GM18502 (cell line): ENCODE data around the gene ALDOA.
"Not testable (repeated sequence)": the region's sequence is repeated elsewhere in the genome, so short reads cannot be mapped to it uniquely, and the experiment has no call there.

Source experiments
- ATAC-seq: cut with Tn5 transposase; IDR thresholded peaks from one replicate; pipeline ENCODE4 v1.9.1; 2021; ENCODE audit warnings: mild to moderate bottlenecking; ENCODE audit not compliant: unreplicated experiment, poor library complexity

Gene ALDOA

DNA sequence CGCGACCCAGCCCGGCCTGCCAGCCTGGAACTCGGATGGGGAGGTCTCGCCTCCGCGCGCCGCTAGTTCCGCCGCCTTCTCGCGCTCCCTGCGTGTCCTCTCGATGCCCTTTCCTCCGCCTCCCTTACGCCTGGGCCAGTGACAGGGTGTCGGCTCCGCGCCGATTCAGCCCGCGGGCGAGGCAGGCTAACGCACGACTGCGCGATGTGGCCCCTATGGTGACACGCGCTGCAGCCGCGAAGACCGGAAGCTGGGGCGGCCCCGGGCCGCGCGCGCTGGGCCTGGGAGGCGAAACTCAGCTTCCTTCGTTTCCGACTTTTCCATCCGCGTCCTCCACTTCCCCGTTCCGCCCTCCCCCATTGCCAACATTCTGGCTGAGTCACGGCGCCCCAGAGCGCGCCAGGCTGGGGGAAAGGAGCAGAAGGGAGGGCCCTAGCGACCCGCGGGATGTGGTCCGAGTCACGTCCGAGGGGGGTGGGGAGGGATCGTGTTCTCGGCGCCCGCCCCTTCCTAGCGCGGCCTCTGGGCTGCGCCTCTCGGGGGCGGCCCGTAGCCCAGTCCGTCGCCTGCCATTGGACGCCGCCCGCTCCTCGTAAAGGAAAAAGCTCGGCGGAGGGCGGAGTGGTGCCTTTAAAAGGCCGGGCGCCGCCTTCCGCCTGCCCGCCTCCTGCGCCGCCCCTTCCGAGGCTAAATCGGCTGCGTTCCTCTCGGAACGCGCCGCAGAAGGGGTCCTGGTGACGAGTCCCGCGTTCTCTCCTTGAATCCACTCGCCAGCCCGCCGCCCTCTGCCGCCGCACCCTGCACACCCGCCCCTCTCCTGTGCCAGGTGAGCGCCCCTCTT, at the start of gene ALDOA:
Gene ALDOA (plus strand): TSS at position 659 of the 841 bp plus-strand sequence. CDS start 1,138 bp downstream, outside the sequence.
- ATAC-seq, result peak; percentile 79

DNA sequence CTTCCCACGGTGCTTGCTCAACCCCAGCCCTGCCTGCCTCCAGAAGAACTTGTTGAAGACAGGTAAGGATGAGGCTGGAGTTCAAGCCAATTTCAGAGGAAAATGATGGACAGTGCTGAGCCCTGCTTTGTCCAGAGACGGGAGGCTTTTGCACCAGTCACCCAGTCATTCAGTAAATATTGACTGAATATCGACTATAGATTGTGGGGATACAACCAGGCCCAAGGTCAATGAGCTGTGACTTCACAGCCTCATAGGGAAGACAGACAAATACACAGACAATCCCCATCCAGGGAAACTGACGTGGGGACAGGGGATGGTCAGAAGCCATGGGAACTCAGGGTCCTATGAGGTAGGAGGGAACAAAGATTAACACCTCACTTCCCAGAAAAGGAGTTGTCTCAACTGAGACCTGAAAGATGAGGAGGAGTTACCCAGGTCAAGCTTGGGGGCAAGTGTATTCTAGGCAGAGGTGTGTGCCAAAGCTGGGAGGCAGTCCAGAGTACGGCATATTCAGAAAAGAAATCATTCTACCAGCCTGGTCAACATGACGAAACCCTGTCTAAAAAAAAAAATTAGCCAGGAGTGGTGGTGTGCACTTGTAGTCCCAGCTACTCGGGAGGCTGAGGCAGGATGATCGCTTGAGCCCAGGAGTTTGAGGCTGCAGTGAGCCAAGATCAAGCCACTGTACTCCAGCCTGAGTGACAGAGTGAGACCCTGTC, 48.8 kb upstream of the ALDOA start:
- no peak for ATAC-seq

DNA sequence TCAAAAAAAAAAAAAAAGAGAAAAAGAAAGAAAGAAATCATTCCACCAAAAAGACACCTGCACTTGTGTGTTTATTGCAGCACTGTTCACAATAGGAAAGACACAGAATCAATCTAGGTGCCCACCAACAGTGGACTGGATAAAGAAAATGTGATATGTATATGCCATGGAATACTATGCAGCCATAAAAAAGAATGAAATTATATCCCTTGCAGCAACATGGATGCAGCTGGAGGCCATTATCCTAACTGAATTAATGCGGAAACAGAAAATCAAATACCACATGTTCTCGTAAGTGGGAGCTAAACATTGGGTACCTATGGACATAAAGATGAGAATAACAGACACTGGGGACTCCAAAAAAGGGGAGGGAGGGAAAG, 48.3 kb upstream of the ALDOA start:
- no peak for ATAC-seq

DNA sequence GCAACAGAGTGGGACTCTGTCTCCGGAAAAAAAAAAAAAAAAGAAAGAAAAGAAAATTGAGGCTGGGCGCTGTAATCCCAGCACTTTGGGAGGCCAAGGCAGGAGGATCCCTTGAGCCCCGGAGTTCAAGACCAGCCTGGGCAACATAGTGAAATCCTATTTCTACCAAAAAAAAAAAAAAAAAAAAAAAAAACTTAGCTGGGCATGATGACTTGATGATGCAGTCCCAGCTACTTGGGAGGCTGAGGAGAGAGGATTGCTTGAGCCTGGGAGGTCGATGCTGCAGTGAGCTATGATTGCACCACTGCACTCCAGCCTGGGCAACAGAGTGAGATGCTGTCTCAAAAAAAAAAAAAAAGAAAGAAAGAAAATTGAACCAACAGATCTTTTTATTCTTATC, 47.6 kb upstream of the ALDOA start:
- not testable (repeated sequence) for ATAC-seq

DNA sequence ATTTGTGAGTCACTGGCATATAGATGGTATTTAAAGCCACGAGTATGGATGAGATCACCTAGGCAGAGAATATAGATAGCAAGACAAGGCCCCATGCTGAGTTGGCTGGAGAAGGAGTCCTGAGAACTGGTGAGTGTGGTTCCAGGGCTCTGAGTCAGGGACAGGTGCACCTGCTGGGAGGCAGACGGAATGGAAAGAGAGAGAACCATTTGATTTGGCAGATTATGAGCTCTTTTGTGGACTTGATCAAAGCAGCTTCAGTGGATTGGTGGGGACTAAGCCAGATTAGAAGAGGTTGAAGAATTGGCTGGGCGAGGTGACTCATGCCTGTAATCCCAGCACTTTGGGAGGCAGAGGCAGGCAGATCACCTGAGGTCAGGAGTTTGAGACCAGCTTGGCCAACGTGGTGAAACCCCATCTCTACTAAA, 46.8 kb upstream of the ALDOA start:
- ATAC-seq, result no peak

DNA sequence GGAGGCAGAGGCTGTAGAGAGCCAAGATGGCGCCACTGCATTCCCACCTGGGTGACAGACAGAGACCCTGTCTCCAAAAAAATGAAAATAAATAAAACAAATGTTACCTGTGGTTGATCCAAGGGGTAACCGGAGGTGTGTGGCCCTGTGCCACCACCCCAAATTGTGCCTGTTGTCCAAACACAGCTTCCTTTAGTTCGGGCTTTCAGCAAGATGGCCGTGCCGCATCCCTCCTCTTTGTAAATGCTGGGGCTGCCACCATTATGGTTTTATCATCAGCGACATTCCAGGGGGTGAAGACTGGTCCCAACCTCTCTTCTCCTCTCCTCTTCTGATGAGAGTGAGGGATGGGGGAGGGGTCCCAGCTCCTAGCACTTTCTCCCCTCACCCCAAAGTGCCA, 42.7 kb upstream of the ALDOA start, which contains the start of gene C16orf92:
Gene C16orf92 (plus strand): TSS at position 312 of the 400 bp plus-strand sequence. CDS start 143 bp downstream, outside the sequence.
- ATAC-seq, result no peak

DNA sequence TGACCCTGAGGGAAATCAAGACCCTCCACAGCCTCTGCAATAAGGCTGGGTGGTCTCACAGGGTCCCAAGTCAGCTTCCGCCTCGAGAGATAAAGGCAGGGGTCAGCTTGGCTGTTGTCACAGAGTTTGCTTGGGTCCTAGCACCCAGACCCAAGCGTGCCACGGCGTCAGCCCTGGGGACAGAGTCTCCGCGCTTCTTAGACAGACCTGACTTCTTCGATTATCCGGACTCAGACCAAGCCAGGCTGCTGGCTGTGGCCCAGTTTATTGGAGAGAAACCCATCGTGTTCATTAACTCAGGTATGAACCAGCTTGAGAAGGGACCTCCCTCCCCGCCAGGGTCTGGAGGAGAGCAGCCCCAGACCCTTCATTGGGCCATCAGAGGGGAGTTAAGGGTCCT, 42.0 kb upstream of the ALDOA start:
- no peak for ATAC-seq

DNA sequence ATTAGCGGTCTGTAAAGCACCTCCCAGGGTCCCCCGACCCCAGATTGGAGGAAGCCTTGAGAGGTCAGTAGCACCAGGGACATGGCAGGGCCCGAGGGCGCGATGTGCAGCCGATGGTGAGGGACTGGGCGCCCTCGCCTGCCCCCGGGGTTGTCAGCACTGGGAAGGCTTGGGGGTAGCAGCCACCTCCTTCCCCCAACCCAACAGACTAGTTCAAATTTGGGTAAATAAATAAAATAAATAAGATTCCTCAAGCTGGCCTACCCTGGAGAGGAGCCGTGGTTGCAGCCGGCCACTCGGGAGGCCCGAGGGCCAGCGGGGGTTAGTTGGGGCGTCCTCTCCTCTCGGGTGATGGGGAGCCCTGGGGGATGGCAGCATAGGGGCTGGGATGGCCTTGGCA, 41.1 kb upstream of the ALDOA start:
- no peak for ATAC-seq

DNA sequence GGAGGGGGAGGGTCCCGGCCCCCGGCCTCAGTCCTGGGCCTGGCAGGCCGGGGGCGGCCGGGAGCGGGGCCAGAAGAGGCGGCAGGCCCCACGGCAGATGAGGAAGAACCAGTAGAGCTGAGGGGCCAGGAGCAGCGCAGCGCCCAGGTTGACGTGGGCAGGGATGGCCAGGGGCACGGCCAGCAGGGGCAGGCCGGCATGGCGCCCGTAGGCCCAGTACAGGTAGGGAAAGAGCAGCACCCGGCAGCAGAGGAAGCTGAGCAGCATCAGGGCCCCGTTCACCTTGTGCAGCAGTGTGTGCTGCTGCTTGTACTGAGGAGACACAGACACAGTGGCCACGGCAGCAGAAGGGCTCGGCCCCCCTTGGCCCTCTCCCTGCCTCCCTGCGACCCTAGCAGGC, 40.4 kb upstream of the ALDOA start:
- ATAC-seq, result no peak

DNA sequence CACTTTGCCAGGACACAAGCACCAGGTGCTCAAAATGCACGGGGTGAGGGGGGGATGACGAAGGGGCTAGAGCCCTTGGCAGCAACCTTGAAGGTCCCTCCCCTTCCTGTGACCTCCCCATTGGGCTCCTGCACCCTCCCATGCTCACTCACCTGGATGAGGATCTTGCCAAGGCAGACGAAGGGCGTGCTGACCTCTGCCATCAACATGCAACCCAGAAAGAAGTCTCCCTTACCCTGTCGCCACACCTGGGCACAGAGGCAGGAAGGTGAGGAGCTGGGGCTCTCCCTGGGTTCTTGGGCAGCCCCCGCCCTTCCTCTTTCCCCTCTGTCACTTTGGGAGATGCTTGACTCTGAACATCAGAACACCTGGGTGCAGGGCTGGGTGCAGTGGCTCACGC, 40.0 kb upstream of the ALDOA start:
- no peak for ATAC-seq

DNA sequence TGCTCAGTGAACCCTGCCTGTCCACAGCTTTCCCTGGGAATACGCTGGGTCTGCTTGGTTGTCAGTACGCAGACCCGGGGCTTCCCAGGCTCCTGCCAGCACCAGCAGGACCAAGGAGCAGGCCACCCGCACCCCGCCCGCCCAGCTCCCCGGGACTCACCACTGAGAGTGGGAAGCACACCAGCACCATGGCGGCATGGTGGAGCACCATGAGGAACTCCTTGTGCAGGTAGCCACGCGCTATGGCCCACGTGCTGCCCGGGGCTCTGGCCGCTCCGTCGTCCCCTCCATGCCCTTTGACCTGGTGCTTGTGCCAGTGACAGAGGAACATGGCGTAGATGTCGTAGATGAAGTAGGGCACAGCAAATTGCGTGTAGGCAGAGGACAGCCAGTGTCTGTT, 39.1 kb upstream of the ALDOA start:
- no peak for ATAC-seq

DNA sequence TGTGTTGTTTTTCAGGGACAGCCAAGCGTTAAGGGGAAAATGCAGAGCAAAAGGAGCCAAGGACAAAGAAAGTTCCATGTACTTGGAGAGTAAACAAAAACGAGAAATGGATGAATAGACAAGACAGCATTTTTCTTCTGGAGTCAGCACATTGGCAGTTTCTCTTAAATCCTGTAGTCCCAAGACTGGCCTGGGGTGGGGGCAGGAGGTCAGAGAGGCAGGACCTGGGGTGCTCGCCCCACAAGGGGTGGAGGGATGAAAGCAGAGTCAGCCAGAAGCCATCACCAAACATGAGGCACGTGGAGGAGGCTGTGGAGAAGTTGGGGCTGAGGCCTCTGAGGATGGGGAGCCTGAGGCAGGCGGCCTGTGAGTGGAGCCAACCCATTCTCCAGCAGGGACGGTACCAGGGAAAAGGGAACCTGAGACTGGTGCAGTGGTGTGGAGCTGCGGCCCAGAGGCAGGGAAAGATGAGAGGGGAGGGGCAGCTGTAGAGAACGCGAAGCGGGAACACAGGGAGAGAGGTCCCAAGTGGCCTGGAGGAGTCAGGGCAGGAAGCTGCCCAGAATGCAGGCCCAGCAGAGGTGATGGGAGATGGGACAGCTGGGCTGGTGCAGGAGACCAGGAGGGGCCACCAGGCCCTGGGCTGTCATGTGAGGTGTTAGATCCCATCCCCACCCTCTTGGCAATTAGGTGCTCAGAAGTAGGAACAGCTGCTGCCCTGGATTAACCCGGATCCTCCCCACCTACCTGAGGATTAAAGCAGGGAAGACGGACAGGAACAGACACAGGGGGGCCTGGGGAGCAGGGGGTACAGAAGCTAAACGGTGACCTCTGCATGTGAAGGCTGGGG, 37.7 kb upstream of the ALDOA start:
- ATAC-seq, result no peak

DNA sequence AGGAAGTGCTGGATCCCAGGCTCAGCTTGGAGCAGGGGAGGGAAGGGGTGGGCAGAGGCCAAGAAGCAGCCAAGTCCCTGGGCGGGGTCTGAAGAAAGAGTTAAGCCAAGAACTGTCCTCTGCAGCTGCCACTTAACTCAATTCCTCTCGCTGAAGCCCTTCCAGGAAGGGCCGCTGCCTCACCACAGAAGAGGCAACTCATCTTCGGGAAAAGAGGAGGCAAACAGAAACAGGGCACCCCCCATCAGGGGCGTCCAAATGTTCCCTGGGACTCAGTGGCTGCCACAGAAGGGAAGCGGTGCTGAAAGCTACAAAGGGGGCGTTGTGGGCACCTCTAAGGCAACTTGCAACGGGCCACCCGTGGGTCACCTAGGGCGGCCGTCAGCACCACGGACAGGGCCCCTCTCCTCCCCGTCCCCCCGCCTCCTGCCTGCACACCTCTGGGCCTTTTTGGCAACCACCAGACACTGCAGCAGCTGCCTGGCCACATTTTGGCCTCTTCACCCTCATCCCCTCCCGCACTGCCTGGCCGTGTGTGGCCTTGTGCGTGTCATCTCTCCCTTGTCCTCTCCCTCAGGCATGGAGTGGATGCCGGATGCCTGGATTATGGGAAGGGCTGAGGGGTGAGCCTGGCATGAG, 37.0 kb upstream of the ALDOA start:
- ATAC-seq, result no peak

DNA sequence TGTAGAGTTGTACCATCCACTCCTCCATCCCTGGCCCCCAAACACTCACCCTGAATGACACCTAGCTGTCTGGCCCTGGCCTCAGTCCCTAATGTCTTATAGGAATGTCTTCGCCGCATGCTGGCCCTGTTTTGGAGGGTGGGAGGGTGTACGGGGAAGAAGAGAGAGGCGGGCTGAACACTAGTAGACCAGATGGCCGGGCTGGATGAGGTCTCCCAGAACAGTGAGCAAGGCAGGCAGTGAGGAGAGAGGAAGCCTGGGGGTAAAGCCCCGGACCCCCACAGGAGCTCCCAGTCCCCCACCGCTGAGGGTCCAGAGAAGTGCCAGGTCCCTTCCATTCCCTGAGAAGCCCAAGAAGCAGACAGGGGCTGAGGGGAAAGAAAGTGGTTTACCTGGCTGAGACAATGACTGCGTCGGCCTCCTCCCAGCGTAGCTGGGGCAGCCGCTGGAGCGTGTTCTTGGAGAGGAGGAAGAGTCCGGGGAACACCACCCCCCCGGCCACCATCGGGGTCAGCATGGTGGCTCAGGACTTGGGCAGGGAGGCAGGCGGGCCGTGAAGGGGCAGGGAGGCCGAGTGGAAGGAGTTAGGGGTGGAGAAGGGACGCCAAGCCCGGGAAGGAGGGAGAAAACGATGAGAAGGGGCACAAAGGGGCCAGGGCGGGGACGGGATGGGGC, 35.4 kb upstream of the ALDOA start:
- no peak for ATAC-seq

DNA sequence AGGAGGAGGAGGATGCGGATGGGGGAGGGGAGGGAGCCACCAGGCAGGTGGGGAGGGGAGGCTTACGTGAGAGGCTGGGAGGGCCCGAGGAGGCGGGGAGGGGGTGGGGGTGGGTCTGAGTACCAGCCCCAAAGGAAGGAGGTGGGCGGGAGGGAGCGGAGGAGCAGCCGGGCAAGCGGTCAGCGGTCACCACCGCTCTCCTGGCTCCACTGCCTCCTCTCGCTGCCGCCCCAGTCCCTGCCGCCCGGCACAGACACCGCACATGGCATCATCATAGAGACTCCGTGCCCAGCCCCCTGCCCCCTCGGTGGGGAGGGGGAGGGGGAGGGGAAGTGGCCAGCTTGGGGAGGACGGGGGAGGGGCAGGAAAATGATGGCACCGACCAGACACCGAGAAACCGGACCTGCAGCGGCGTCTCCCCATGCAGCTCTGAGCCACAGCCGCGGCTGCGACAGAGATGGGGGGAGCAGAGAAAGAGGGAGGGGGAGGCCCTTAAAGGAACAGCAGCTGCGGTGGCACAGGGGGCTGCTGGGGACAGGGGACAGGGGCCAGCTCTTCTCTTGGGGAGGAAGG, 34.6 kb upstream of the ALDOA start, which contains the start of gene TLCD3B:
Gene TLCD3B (minus strand): TSS at position 431 of the 573 bp plus-strand sequence. CDS start 744 bp downstream, outside the sequence.
- no peak for ATAC-seq

DNA sequence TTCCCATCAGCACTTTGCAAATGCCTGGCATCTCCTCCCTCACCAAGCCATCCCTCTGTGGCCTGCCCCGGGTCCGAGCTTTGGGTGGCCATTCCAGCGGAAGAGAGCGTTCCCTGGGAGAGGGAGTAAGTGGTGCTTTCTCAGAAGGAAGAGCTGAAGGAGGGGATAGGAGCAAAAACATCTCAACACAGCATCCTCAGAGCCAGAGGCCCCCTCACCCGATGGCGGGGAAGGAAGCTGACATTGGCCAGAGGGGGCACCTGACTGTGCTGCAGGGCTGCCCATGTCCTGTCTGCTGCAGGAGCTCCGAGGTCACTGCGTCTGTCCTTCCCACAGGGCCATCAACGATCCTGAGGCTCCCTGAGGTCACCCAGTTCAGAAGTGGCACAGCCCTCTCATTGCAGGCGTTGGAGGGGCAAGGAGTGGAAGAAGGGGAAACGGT, 34.1 kb upstream of the ALDOA start:
- ATAC-seq, result no peak

DNA sequence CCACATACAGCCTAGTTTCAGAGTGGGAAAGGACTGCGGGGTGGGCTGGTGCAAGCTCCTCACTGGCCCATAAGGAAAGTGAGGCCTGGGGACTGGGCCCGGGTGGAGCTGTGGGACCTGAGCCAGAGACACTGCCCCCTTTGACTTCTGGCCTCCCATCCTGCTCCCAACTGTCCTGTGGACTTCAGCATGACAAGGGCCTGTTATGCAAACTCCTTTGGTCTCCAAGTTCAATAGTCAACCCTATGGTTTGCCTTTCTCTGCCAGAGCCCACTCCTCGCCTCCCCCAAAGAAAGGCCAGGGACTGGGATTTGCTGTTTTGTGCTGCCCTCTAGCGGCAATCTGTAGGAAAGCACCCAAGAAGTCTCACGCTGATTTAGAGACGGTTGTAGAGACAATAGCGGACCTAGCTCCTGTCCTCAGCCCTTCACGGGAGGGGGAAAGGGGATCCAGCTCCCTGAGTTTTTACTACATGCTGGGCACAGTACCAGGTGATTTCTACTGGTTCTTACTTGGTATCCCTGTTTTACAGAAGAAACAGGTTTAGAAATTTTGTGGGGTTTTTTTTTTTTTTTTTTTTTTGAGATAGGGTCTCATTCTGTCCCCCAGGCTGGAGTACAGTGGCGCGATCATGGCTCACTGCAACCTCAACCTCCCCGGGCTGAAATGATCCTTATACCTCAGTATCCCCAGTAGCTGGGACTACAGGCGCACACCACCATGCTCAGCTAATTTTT, 33.3 kb upstream of the ALDOA start:
- no peak for ATAC-seq

DNA sequence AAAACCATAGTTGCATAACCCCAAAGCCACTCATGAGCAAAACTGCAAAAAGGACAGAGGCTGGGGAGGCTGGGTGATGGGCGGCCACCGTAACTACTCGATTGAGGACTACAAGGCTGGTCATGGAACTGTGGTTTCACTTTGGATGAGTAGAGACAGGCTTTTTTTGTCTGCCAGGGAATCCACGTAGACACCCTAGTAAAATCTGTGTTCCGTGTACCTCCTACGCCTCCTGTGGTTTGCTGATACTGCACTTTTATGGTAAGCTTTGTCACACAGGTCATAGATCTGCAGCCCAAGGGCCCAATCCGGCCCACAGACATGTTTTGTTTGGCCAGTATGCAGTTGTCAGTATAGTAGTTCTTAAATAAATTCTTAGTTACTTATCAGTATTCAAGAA, 32.3 kb upstream of the ALDOA start:
- ATAC-seq, result no peak
